GM19467 (cell line): ENCODE measurements around the gene TMEM33.
"Not testable (repeated sequence)": the region's sequence is repeated elsewhere in the genome, so short reads cannot be mapped to it uniquely, and the experiment has no call there.

Experiments used
- ATAC-seq: cut with Tn5 transposase; IDR thresholded peaks from one replicate; pipeline ENCODE4 v1.9.1; 2021; ENCODE audit warnings: mild to moderate bottlenecking, moderate library complexity; ENCODE audit not compliant: unreplicated experiment

Gene TMEM33, protein sequence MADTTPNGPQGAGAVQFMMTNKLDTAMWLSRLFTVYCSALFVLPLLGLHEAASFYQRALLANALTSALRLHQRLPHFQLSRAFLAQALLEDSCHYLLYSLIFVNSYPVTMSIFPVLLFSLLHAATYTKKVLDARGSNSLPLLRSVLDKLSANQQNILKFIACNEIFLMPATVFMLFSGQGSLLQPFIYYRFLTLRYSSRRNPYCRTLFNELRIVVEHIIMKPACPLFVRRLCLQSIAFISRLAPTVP

DNA sequence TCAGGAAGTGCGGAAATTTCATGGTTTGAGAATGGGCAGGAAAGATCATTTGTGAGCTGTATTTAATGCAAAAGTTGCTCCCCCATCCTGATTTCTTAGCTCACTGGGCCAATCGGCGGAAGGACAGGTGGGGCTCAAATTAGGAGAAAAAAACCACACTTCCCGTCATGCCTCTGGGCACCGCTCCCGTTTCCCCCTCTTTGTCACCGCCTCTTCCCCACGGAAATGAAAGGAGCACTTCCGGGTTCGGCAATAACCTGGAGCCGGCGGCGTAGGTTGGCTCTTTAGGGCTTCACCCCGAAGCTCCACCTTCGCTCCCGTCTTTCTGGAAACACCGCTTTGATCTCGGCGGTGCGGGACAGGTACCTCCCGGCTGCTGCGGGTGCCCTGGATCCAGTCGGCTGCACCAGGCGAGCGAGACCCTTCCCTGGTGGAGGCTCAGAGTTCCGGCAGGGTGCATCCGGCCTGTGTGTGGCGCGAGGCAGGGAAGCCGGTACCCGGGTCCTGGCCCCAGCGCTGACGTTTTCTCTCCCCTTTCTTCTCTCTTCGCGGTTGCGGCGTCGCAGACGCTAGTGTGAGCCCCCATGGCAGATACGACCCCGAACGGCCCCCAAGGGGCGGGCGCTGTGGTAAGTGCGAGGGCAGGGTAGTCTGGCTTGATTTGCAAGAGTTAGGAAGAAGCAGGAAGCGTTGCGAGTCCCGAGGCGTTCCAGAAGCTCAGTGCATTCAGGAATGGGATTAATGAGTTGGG is at the start of gene TMEM33:
TMEM33 (plus strand) TSS at position 529 of the 751 bp plus-strand sequence; CDS start at position 585, 56 bp downstream.
- ATAC-seq = peak; percentile 93

DNA sequence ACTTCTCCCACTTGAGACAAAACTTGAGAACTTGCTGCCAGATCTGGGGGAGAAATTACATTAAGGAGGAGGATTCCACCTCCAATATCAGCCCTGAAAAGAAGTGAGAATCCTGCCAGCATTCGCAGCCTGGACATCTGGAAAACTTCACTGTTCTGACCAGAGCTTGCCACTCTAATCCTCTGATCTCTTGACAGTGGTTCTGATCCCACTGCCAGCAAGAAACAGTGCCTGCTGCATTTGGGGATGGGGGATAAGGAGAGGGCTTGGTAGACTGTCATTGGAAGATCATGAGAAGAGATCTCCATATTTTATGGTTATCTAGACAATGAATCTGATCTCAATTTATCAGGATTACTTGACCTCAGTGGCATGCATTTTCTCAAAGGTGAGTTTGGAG is 49.8 kb upstream of the TMEM33 start:
- ATAC-seq = no peak

DNA sequence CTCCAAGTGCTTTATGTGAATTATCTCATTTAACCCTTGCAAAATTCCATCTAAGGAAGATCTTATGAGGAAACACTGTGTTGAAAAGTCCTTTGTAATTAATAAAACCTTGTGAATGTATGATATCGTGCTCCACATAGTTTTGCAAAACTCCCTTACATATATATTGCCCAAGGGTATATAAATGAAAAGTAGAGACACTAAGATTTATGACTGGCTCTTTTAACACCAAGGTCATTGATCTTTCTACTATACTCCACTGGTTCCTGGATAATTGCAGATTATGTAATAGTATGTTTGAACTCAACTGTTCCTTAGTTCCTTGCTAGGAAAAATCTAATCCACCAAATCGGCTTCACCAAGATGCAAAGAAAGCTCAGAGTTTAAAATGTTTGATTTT is 48.0 kb upstream of the TMEM33 start:
- no peak for ATAC-seq

DNA sequence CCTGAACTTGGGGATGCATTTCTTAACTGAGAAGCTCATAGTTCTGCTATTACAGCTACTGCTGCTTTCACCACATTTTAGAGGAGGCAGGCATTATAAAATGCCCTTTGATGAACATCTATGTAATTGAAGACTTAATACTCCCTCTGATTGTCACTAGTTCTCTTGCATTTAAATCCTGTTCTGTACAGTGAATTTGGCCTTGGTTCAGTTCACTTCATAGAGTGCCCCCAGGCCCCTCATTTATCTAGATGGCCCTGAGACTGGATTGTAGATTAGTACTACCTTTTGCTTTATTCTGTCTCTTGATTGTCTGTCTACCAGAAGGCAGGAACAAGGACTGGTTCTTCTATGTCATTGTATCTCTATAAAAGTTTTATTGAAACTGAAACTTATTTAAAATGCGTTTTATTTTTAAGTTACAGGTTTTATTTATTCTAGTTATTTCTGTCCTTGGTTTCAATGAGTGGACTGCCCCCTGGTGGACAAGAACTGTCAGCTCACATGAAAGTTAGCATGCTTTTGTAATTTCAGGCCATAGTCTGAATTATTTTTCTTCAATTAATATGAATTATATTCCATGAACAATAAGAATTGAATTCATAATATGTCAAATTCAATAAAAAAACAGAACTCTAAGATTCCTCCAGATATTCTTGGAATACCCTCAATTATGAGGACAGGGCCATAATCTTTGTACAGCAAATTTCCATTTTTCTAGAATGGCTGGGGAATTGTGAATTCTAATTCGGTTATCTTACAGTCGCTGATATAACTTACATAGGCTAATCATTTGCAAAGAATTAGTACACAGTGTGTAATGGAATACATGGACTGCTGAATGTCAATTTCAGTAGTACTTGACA is 47.2 kb upstream of the TMEM33 start:
- ATAC-seq = no peak

DNA sequence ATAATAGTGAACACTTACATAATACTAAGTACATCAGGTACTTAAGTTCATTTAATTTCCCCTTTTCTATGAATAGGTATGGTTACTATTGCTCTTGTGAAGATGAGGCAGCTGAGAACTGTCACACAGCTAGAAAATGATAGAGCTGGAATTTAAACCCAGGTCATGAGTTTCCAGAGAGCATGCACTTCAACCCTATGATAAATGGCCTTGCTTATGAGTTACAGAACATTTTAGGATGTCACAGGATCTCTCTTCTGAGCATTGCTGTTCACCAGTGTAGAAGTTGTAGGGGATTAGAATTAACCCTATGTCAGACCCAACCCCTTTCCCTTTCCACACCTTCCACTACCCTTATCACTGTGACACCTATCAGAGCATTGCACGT is 46.5 kb upstream of the TMEM33 start:
- ATAC-seq = no peak

DNA sequence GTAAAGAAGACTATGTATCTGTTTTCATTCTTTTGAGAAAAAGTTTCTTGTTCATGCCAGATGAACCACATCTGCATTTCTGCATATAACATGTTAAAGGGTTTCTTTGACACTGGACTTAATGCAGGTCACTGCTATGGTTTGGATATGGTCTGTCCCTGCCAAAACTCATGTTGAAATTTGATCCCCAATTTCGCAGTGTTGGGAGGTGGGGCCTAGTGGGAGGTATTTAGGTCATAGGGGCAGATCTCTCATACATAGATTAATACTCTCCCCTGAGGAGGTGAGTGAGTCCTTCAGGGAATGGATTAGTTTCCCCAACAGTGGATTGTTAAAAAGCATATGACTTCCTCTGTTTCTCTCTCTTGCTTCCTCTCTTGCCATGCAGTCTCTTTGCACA is 45.9 kb upstream of the TMEM33 start:
- ATAC-seq = no peak

DNA sequence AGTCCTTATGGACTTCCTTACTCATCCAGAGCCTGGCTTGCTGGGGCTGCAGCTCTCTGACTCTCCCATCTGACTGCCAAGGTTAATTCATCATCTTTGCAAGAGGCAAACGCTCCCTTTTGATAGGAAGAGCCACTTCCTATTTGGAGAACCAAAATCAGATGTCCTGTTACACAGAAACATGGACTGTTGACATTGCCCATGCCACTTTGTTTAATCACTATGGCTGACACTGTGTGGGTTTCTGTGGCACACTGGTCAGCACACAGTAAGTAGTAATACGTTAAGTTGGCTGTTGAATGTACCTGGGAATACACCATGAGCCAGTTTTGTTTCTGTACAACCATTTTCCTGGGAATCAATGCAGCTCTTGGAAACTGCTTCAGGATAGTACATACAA is 45.1 kb upstream of the TMEM33 start:
- ATAC-seq = no peak

DNA sequence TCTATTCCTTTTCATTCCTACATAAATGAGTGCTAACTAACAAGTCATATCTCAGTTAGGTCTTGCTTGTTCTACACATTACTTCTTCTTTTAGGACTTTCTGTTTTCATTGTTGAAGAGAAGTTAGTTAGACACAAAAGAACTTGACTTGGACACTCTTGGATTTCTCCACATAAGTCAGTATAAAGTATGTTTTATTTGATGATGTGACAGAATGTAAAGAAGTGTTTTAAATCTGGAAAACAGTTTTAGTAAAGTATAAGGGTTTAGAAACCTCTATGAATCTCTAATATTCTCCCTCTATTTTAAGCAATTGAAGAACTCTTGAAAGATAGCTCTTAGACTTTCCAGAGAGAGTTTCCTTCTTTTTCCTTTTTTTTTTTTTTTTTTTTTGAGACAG is 38.6 kb upstream of the TMEM33 start:
- ATAC-seq = no peak

DNA sequence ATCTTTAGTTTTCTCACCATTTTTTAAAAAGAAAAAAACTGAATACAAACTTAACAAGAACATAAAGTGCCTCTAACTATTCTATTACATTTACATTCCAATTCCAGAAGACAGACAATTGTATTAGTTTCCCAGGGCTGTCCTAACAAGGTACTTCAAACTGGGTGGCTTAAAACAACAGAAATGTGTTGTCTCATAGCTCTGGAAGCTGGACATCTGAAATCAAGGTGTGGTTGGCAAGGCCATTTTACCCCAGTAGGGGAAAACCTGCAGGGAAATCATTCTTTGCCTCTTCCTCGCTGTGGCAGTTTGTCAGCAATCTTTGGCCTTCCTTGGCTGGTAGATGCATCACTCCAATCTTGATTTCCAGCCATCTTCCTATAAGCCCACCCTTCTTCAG is 37.5 kb upstream of the TMEM33 start:
- no peak for ATAC-seq

DNA sequence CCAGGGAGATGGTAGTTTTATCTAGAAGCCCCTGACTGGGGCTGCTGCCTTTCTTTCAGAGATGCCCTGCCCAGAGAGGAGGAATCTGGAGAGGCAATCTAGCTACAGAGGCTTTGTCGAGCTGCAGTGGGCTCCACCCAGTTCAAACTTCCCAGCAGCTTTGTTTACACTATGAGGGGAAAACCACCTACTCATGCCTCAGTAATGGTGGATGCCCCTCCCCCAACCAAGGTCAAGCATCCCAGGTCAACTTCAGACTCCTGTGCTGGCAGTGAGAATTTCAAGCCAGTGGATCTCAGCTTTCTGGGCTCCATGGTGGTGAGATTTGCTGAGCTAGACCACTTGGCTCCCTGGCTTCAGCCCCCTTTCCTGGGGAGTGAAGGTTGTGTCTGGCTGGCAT is 26.1 kb upstream of the TMEM33 start:
- not testable (repeated sequence) for ATAC-seq

DNA sequence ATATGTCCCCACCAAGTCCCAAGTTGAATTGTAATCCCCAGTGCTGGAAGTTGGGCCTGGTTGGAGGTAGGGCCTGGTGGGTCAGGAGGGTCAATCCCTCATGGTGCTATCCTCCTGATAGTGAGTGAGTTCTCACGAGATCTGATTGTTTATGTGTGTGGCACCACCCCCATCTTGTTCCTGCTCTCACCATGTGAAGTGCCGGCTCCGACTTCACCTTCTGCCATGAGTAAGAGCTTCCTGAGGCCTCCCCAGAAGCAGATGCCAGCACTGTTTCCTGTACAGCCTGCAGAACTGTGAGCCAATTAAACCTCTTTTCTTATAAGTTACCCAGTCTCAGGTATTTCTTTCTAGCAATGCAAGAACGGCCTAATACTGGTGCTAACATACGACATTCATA is 22.7 kb upstream of the TMEM33 start:
- no peak for ATAC-seq

DNA sequence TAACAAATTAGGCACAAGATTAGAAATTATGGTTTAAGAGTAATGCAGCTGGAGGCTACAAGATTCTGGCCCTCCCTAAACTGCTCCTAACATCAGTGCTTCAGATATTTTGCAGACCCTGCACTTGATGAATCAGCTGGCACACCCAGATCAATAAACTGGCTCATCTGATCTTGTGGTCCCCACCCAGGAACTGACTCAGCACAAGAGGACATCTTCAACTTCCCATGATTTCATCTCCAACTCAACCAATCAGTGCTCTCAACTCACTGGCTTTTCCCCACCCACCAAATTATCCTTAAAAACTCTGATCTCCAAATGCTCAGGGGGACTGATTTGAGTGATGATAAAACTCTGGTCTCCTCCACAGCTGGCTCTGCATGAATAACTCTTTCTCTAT is 21.7 kb upstream of the TMEM33 start:
- no peak for ATAC-seq

DNA sequence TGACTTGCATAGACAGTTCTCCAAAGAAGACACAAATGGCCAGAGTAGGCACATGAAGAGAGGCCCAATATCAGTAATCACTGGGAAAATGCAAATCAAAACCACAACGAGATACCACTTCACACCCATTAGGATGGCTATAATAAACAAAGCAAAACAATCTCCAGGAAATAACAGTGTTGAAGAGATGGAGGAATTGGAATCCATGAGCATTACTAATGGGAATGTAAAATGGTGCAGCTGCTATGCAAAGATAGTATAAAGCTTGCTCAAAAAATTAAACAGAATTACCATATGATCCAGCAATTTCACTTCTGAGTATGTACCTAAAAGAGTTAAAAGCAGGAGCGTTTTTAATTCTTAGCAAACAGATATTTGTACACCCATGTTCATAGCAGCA is 17.0 kb upstream of the TMEM33 start:
- ATAC-seq = no peak

DNA sequence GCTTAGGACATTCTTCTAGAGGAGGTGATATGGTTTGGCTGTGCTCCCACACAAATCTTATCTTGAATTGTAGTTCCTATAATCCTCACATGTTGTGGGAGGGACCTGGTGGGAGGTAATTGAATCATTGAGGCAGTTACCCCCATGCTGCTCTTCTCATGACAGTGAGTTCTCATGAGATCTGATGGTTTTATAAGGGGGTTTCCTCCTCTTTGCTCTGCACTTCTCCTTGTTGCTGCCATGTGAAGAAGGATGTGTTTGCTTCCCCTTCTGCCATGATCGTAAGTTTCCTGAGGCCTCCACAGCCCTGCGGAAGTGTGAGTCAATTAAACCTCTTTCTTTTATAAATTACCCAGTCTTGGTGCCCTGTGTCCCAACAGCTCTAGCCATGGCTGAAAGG is 14.8 kb upstream of the TMEM33 start:
- ATAC-seq = not testable (repeated sequence)

DNA sequence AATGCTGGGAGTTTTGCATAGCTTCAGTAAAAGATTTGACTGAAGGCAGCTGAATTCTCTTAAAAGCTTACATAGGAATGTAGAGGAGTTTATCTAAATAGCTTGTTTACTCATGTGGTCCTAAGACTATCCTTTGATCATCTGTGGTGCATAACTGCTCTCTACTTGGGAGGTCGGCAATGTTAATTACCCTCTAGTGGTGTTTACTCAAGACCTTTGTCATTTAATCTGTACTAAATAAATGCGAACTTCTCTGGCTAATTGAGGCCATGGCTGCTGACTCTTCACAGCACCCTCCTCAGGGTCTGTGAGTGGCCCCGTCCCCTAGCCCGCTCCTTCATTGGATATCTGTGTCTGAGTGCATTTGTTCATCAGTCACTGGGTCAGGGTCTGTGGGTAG is 13.8 kb upstream of the TMEM33 start:
- no peak for ATAC-seq

DNA sequence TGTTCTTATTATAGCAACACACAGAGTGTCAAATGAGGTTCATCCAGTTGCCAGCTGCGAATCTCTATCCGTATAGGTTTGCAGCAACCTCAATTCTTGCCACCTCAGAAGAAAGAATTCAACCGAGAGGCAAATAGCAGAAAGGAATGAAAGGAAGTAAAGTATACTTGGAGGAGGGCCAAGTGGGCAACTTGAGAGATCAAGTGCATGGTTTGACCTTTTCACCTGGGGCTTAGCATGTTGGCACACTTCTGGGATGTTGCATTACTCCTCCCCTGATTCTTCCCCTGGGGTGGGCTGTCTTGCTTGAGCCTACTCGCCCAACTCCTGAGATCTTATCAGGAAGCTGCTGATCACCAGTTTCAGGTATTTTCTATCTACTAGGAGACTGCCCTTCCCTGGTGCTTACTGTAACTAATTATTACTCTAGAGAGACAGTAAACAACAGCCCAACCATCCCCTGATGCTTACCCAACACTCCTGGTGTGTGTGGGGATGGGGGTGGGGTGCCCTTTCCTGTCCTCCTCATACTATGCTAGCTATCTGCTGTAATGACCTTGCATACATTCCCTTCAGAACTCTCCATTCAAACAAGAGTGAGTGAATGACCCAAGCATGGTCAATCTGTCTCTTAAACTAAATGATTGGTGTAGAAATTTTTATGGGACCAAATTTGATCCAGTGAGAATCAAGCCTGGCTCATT is 7.3 kb upstream of the TMEM33 start:
- no peak for ATAC-seq

DNA sequence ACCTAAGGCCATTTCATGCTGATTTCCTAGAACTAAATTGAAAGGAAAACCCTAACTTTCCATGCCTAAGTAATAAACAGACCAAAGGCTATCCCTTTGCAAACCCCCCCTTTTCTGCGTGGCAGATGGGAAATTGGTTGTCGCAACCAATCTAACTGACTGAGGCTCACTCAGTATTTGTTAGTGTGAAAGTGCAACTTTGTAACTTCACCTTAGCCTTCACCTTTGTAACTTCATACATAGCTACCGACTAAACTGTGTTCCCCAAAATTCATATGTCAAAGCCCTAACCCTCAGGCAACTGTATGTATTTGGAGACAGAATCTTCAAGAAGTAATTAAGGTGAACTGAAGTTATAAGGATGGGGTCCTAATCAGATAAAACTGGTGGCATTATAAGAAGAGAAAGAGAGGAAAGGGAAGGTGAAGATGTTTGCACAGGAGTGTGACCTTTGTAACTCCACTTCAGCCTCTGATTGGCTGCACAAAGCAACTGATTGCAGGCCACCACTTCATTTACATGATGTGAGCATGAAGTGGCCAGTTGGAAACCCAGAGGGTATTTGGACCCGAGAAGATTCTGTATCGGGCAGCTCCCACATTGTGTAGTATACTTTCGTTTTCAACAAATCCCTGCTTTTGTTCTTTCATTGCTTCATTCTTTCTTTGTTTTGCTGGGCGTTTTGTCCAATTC is 4.9 kb upstream of the TMEM33 start:
- ATAC-seq = no peak

DNA sequence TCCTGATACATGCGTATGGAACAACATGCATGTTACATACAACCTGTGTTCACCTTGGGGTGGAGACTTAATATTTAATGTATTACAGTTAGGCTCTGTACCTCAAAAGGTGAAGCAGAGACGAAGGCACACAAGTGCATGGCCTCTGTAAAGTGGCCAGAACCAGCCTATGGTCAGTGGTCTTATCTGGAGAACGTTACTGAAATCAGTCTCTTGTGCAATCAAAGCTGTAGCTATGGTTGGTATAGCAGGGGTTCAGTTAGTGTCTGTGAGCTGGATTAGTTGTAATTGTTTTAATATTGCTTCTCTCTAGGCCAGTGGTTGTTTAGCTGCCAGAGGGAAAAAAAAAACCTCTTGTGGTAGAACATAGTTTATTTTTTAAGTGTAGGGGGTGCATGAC is 2.2 kb upstream of the TMEM33 start:
- no peak for ATAC-seq

DNA sequence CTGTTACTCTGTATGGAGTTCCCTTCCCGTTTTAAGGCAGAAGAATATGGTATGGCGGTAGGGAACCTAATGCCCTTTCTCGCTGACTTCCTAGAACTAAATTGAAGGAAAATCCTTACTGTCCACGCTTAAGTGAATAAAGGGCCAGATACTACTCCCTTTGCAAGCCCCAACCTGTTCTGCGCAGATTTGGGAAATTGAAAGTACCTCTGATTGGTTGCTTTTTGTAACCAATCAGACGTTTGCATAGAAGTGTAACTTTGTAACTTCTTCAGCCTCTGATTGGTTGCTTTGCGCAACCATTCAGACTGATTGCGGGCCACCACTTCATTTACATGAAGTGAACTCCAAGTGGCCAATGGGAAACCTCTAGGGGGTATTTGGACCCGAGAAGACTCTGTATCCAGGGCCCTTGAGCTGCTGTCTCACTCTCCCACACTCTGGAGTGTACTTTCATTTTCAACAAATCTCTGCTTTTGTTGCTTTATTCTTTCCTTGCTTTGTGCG is 1.2 kb upstream of the TMEM33 start:
- no peak for ATAC-seq

DNA sequence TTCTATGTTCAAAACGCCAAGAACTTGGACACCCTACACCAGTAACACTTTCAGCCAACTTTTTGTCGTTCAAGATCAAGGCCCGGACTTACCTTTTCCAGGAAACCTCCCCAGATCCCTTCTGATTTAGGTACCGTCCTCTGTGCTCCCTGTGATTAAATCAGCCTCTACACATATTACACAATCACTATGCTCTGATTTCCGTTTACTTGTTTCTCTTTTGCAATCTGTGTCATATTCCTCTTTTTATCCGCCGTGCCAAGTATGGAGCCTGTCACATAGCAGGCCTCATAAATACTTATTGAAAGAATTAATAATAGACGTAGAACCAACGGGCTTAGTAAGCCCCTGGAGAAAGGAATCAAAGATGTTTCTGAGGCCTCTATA is 722 bp upstream of the TMEM33 start:
- no peak for ATAC-seq
